DOHH2 (cell line): ENCODE results near the gene SIPA1.

Source experiments
- EZH2phosphoT487 ChIP-seq: fragments of 200-600 bp; sonication (generic); IDR thresholded peaks from 2 replicates; pipeline ENCODE4 v1.6.1; 2017; ENCODE audit warnings: borderline replicate concordance, mild to moderate bottlenecking, antibody characterized with exemption, low read length, moderate library complexity, mixed read lengths
- TF ChIP-seq, protein P1 (sequence below): fragments of 200-600 bp; sonication (generic); IDR thresholded peaks from one replicate; pipeline ENCODE4 v1.5.1; 2014; ENCODE audit warnings: antibody characterized with exemption, mild to moderate bottlenecking, low read depth, low read length; ENCODE audit not compliant: poor library complexity, severe bottlenecking

DNA sequence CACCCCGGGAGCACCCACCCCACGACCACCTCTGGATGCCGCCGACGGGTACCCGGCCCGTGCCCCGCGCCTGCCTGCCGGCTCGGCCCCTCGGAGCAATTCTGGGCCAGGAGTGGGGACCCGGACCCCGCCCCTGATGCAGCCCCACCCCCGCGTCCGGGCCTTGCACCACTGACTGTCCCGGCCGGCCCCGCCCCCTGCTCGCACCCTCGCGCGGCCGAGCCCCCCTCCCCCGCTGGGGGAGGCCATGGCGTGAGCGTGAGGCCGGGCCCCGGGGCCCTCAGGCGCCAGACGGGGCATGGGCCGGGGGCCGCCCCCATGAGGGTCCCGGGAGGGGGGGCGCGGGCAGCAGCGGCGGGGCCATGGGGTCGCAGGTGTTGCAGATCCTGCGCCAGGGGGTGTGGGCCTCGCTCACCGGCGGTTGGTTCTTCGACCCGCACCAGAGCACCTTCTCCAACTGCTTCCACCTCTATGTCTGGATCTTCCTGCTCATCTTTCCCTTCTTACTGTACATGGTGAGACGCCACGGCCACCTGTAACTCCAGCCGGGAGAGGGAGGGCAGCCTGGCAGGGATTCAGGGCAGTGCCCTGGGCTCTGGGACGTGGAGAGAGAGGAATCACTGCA lies 21.8 kb upstream of the SIPA1 start:
- TF ChIP-seq, protein P1, sequence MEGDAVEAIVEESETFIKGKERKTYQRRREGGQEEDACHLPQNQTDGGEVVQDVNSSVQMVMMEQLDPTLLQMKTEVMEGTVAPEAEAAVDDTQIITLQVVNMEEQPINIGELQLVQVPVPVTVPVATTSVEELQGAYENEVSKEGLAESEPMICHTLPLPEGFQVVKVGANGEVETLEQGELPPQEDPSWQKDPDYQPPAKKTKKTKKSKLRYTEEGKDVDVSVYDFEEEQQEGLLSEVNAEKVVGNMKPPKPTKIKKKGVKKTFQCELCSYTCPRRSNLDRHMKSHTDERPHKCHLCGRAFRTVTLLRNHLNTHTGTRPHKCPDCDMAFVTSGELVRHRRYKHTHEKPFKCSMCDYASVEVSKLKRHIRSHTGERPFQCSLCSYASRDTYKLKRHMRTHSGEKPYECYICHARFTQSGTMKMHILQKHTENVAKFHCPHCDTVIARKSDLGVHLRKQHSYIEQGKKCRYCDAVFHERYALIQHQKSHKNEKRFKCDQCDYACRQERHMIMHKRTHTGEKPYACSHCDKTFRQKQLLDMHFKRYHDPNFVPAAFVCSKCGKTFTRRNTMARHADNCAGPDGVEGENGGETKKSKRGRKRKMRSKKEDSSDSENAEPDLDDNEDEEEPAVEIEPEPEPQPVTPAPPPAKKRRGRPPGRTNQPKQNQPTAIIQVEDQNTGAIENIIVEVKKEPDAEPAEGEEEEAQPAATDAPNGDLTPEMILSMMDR = no peak
- no peak for TF ChIP-seq EZH2phosphoT487
